22Rv1 (cell line): ENCODE measurements around the gene MELK.
"Not testable (repeated sequence)": the region's sequence is repeated elsewhere in the genome, so short reads cannot be mapped to it uniquely, and the experiment has no call there.

Experiments used
- ZFX ChIP-seq: fragments of 450-650 bp; IDR thresholded peaks from 2 replicates; pipeline ENCODE4 v1.6.1; 2017; ENCODE audit warnings: antibody characterized with exemption, borderline replicate concordance
- TF ChIP-seq, protein P1 (sequence below): fragments of 450-650 bp; IDR thresholded peaks from 2 replicates; pipeline ENCODE4 v1.5.1; 2017; ENCODE audit warnings: mild to moderate bottlenecking

DNA sequence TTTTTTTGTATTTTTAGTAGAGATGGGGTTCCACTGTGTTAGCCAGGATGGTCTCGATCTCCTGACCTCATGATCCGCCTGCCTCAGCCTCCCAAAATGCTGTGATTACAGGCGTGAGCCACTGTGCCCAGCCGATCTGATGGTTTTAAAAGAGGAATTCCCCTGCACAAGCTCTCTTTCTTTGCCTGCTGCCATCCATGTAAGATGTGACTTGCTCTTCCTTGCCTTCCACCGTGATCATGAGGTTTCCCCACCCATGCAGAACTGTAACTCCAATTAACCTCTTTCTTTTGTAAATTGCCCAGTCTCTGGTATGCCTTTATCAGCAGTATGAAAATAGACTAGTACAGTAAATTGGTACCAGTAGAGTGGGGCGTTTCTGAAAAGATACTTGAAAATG lies 39.0 kb upstream of the MELK start:
- TF ChIP-seq, protein P1, sequence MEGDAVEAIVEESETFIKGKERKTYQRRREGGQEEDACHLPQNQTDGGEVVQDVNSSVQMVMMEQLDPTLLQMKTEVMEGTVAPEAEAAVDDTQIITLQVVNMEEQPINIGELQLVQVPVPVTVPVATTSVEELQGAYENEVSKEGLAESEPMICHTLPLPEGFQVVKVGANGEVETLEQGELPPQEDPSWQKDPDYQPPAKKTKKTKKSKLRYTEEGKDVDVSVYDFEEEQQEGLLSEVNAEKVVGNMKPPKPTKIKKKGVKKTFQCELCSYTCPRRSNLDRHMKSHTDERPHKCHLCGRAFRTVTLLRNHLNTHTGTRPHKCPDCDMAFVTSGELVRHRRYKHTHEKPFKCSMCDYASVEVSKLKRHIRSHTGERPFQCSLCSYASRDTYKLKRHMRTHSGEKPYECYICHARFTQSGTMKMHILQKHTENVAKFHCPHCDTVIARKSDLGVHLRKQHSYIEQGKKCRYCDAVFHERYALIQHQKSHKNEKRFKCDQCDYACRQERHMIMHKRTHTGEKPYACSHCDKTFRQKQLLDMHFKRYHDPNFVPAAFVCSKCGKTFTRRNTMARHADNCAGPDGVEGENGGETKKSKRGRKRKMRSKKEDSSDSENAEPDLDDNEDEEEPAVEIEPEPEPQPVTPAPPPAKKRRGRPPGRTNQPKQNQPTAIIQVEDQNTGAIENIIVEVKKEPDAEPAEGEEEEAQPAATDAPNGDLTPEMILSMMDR = not testable (repeated sequence)
- TF ChIP-seq ZFX = not testable (repeated sequence)
